HCT116 (cell line): ENCODE measurements around the gene GNAT2. TPM values are rescaled to one million over a fixed set of nuclear protein-coding genes. Genes with fewer than 3 reads are reported as not detected.

Source experiments
- ATAC-seq: fragments of 200-7000 bp; cut with Tn5 transposase; 2 replicates; pipeline ENCODE4 v1.9.1; 2020; ENCODE audit warnings: mild to moderate bottlenecking, moderate library complexity
- BruUV-seq: library from RNA; stranded (reverse); fragments of 400-500 nt; replicated peaks from 2 replicates; lab custom pipeline; 2021; lab: Mats Ljungman, UMichigan
- CTCF ChIA-PET: fragments of 300-600 bp; sonication (Branson Sonifier 250); formaldehyde crosslinking; loops from one replicate; lab custom pipeline; 2021; ENCODE audit warnings: antibody characterized with exemption; lab: Charles Lee
- POLR2A ChIA-PET: fragments of 300-600, 350-600 bp; sonication (Branson Sonifier 250); formaldehyde crosslinking; loops from one replicate; lab custom pipeline; 2021; ENCODE audit warnings: antibody characterized with exemption; lab: Charles Lee
- RAD21 ChIA-PET, 2 experiments: fragments of 300-600 bp; sonication (Branson Sonifier 250); formaldehyde crosslinking; loops; one replicate each; lab custom pipeline; 2023; ENCODE audit warnings: low total read pairs in 2 of 2; ENCODE audit not compliant: uncharacterized antibody in 2 of 2, unreplicated experiment in 2 of 2, low non-redundant PET in 1 of 2; lab: Charles Lee
- DNase-seq: peaks from one replicate; pipeline ENCODE4 v3.0.0-alpha.2; 2010; ENCODE audit warnings: low read depth, low spot score
- H2AFZ ChIP-seq: fragments of 200-600 bp; shearing (Covaris generic), sonication (generic); 2 replicates; pipeline ENCODE4 v1.6.1; 2017; ENCODE audit warnings: low read depth, mixed run types, mixed read lengths, antibody characterized with exemption, low read length; ENCODE audit not compliant: poor library complexity, severe bottlenecking
- H3K27ac ChIP-seq: 2 replicates; pipeline ENCODE4 v1.5.1; 2012; ENCODE audit warnings: low read depth, low read length
- H3K27me3 ChIP-seq: fragments of 200-600 bp; sonication (generic); 2 replicates; pipeline ENCODE4 v1.6.1; 2016; ENCODE audit warnings: mixed run types, low read length, mixed read lengths; ENCODE audit not compliant: insufficient read depth
- H3K36me3 ChIP-seq, 2 experiments: fragments of 200-500 bp in 1 of 2; fragments of 200-600 bp in 1 of 2; sonication (Bioruptor generic) in 1 of 2; sonication (generic) in 1 of 2; 2 replicates each; pipeline versions ENCODE4 v1.5.1 to v1.6.1; 2014 to 2016; ENCODE audit warnings: low read length in 2 of 2, inconsistent platforms in 1 of 2, mixed read lengths in 1 of 2, mixed run types in 1 of 2; ENCODE audit not compliant: insufficient read depth in 2 of 2, control insufficient read depth in 1 of 2
- H3K4me1 ChIP-seq, 2 experiments: fragments of 200-600 bp in 1 of 2; sonication (generic) in 1 of 2; 2 replicates each; pipeline versions ENCODE4 v1.5.1 to v1.6.1; 2012 to 2017; ENCODE audit warnings: low read length in 2 of 2, inconsistent platforms in 1 of 2, mild to moderate bottlenecking in 1 of 2, mixed read lengths in 1 of 2, mixed run types in 1 of 2, moderate library complexity in 1 of 2; ENCODE audit not compliant: insufficient read depth in 2 of 2, control insufficient read depth in 1 of 2
- H3K4me2 ChIP-seq: fragments of 200-600 bp; sonication (generic); 2 replicates; pipeline ENCODE4 v1.6.1; 2017; ENCODE audit warnings: mixed run types, low read length, mixed read lengths
- H3K4me3 ChIP-seq, 2 experiments: fragments of 200-600 bp in 1 of 2; sonication (generic) in 1 of 2; replicated peaks in 1 of 2; 2 replicates each; pipeline ENCODE4 v1.5.1; 2011 to 2016; ENCODE audit warnings: low read length in 2 of 2, control low read depth in 1 of 2, low read depth in 1 of 2, mild to moderate bottlenecking in 1 of 2, mixed read lengths in 1 of 2, mixed run types in 1 of 2
- H3K79me2 ChIP-seq: fragments of 200-600 bp; sonication (generic); 2 replicates; pipeline ENCODE4 v1.6.1; 2017; ENCODE audit warnings: mild to moderate bottlenecking, mixed run types, low read length, moderate library complexity, mixed read lengths; ENCODE audit not compliant: insufficient read depth
- H3K9ac ChIP-seq: fragments of 200-600 bp; sonication (generic); 2 replicates; pipeline ENCODE4 v1.6.1; 2016; ENCODE audit warnings: low read length, mixed read lengths
- H3K9me2 ChIP-seq: fragments of 200-600 bp; sonication (generic), shearing (Covaris generic); 2 replicates; pipeline ENCODE4 v1.6.1; 2017; ENCODE audit warnings: mixed run types, mild to moderate bottlenecking, moderate library complexity; ENCODE audit not compliant: insufficient read depth
- H3K9me3 ChIP-seq, 2 experiments: fragments of 200-500 bp in 1 of 2; fragments of 200-600 bp in 1 of 2; sonication (Bioruptor generic) in 1 of 2; sonication (generic) in 1 of 2; 2 replicates each; pipeline ENCODE4 v1.6.1; 2014 to 2017; ENCODE audit warnings: low read length in 2 of 2, mixed read lengths in 2 of 2, inconsistent platforms in 1 of 2, low read depth in 1 of 2, mild to moderate bottlenecking in 1 of 2, mixed run types in 1 of 2, moderate library complexity in 1 of 2; ENCODE audit not compliant: control insufficient read depth in 1 of 2, insufficient read depth in 1 of 2
- H4K20me1 ChIP-seq: fragments of 200-600 bp; sonication (generic), shearing (Covaris generic); 2 replicates; pipeline ENCODE4 v1.6.1; 2017; ENCODE audit warnings: mixed run types, mild to moderate bottlenecking, moderate library complexity; ENCODE audit not compliant: insufficient read depth
- CBX3 ChIP-seq: IDR thresholded peaks from 2 replicates; pipeline ENCODE4 v1.6.1; 2012; ENCODE audit warnings: low read depth
- ELF1 ChIP-seq: IDR thresholded peaks from 2 replicates; pipeline ENCODE4 v1.6.1; 2012; ENCODE audit warnings: low read depth, borderline replicate concordance
- JUND ChIP-seq: IDR thresholded peaks from 2 replicates; pipeline ENCODE4 v1.6.1; 2012
- POLR2A ChIP-seq: IDR thresholded peaks from 2 replicates; pipeline ENCODE4 v1.7.0; 2011; ENCODE audit warnings: borderline replicate concordance; ENCODE audit not compliant: insufficient read depth, insufficient read length; ENCODE audit errors: extremely low read depth
- SIN3A ChIP-seq: IDR thresholded peaks from 2 replicates; pipeline ENCODE4 v1.6.1; 2012; ENCODE audit warnings: low read depth
- TCF7L2 ChIP-seq: IDR thresholded peaks from 2 replicates; pipeline ENCODE4 v1.7.0; 2011; ENCODE audit warnings: borderline replicate concordance, inconsistent platforms; ENCODE audit not compliant: insufficient read depth, insufficient read length; ENCODE audit errors: extremely low read depth
- ZFX ChIP-seq: fragments of 450-650 bp; IDR thresholded peaks from 2 replicates; pipeline ENCODE4 v1.6.1; 2017
- ZNF274 ChIP-seq: fragments of 200-500 bp; sonication (Bioruptor generic); IDR thresholded peaks from 2 replicates; pipeline ENCODE4 v1.6.1; 2014; ENCODE audit warnings: mild to moderate bottlenecking, low read depth, low read length, inconsistent platforms
- intact Hi-C: fragments of 100-400 bp; cut with micrococcal nuclease; formaldehyde crosslinking; loops from 2 replicates; pipeline ENCODE4 v1.10.0; 2022
- total RNA-seq: library from RNA; stranded (reverse); gene quantifications from one replicate; pipeline ENCODE4 v1.2.1, GENCODE V29; 2021; ENCODE audit not compliant: unreplicated experiment
- TF ChIP-seq, protein P1 (sequence below): IDR thresholded peaks from 2 replicates; pipeline ENCODE4 v1.6.1; 2012
- TF ChIP-seq, protein P2 (sequence below): IDR thresholded peaks from 2 replicates; pipeline ENCODE4 v1.6.1; 2012

Gene GNAT2
- total RNA-seq, 1 experiment from 2014 or later = 0.76 TPM

DNA sequence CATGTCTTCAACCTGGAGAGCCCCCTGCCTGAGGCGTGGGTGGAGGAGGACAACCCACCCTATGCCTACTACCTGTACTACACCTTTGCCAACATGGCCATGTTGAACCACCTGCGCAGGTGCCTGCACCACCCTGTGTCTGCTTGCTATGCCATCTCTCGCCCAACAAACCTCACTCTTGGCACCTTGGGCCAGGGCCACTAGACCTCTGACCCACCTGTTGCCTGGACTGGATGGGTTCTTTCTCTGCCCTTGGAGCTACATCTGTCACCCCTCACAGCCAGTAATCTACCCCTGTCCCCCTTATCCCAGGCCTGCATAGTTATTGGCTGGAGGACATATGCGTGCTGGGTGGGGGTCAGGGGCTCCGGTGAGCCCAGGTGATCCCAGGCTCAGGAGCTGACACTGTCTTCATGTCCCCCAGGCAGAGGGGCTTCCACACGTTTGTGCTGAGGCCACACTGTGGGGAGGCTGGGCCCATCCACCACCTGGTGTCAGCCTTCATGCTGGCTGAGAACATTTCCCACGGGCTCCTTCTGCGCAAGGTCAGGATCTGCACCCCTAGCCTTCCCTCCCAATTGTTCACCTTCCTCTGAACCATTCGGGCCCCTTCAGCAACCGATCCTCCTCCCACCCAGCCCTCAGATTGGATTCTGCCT, 10.1 kb upstream of the GNAT2 start:
- H2AFZ ChIP-seq = no peak overlapping the region
- no TSS peak for BruUV-seq
- TF ChIP-seq ZNF274 = no peak
- no peak for TF ChIP-seq TCF7L2
- no peak for TF ChIP-seq ELF1
- TF ChIP-seq, protein P1, sequence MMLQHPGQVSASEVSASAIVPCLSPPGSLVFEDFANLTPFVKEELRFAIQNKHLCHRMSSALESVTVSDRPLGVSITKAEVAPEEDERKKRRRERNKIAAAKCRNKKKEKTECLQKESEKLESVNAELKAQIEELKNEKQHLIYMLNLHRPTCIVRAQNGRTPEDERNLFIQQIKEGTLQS = no peak
- no peak for TF ChIP-seq CBX3
- TF ChIP-seq, protein P2, sequence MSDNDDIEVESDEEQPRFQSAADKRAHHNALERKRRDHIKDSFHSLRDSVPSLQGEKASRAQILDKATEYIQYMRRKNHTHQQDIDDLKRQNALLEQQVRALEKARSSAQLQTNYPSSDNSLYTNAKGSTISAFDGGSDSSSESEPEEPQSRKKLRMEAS = no peak
- no peak for TF ChIP-seq ZFX
- no peak for TF ChIP-seq POLR2A
- TF ChIP-seq SIN3A = no peak
- no peak for TF ChIP-seq JUND
- TF ChIP-seq, all 23 proteins: peak for 0
- peaks cover 0 to 9% of the 10 kb centered on the region in 2 experiments; a peak in 1 of 4 replicates for H3K4me1 ChIP-seq
- no peak overlapping the region for H3K4me3 ChIP-seq
- ChIA-PET CTCF (interaction anchor here (1.0 to 4.1 kb wide), 8 partner anchors 10 to 157 kb away, joined by 3 to 35 read pairs (median 10); partner anchors contain the start of genes AMPD2, GNAI3 and GNAT2), RAD21 (interaction anchor here in 1 of 2 experiments (1.2 to 1.3 kb wide), 2 partner anchors 11 to 84 kb away, joined by 3 to 8 read pairs; no protein-coding TSS in a partner anchor), POLR2A (interaction anchor here (0.8 kb wide), 1 partner anchor 82 kb away, joined by 5 read pairs; no protein-coding TSS in a partner anchor)
- no peak overlapping the region for H3K27ac ChIP-seq
- intact Hi-C loops = loop anchor here (1.0 kb wide), 1 partner anchor 83 kb away; no protein-coding TSS in a partner anchor
- no peak for DNase-seq
- no peaks in the 10 kb centered on the region for H3K27me3 ChIP-seq
- H3K9me3 ChIP-seq = no peaks in the 10 kb centered on the region
- H3K36me3 ChIP-seq = peaks cover 6 to 20% of the 10 kb centered on the region in 2 experiments; a peak in 3 of 4 replicates
- peaks cover 5% of the 10 kb centered on the region; the same call in 1 of the 2 replicates for H3K79me2 ChIP-seq
- H3K9me2 ChIP-seq = no peaks in the 10 kb centered on the region
- no peaks in the 10 kb centered on the region for H4K20me1 ChIP-seq
- no peak overlapping the region for H3K4me2 ChIP-seq
- no peak for ATAC-seq
- H3K9ac ChIP-seq = no peak overlapping the region
